Thoracic aorta (tissue), 2 donors: ENCODE data around the gene PLEKHN1. TPM values are rescaled to one million over a fixed set of nuclear protein-coding genes. Genes with fewer than 3 reads are reported as not detected.

Experiments
- ATAC-seq: fragments of 150-250 bp; one replicate; pipeline ENCODE4 v1.8.0; 2017; ENCODE audit warnings: low read depth; ENCODE audit not compliant: insufficient number of reproducible peaks, low FRiP score
- DNase-seq: peaks from one replicate; pipeline ENCODE4 v3.0.0-alpha.2; 2020; ENCODE audit warnings: low spot score
- H3K27ac ChIP-seq, 2 donors: fragments of 200-600 bp; sonication (generic); 1 replicate in 1 of 2; 2 replicates in 1 of 2; pipeline ENCODE4 v1.5.1; 2016; ENCODE audit warnings: mild to moderate bottlenecking in 2 of 2, moderate library complexity in 2 of 2
- H3K27me3 ChIP-seq: fragments of 200-600 bp; sonication (generic); replicated peaks from 2 replicates; pipeline ENCODE4 v1.6.0; 2016; ENCODE audit warnings: mild to moderate bottlenecking; ENCODE audit not compliant: insufficient read depth
- H3K36me3 ChIP-seq: fragments of 200-600 bp; sonication (generic); one replicate; pipeline ENCODE4 v1.5.1; 2016
- H3K4me1 ChIP-seq, 2 donors: fragments of 200-600 bp; sonication (generic); 1 replicate in 1 of 2; 2 replicates in 1 of 2; pipeline versions ENCODE4 v1.5.1 to v1.6.0; 2016; ENCODE audit warnings: low read depth in 2 of 2, mild to moderate bottlenecking in 1 of 2; ENCODE audit not compliant: control insufficient read depth in 1 of 2
- H3K4me3 ChIP-seq: fragments of 200-600 bp; sonication (generic); 2 replicates; pipeline ENCODE4 v1.5.1; 2016; ENCODE audit warnings: mild to moderate bottlenecking
- H3K9me3 ChIP-seq: fragments of 200-600 bp; sonication (generic); 2 replicates; pipeline ENCODE4 v1.5.1; 2016
- CTCF ChIP-seq: fragments of 200-600 bp; sonication (generic); IDR thresholded peaks from one replicate; pipeline ENCODE4 v1.5.1; 2019; ENCODE audit warnings: antibody characterized with exemption
- total RNA-seq, 2 donors: library from RNA; depleted of rRNA; stranded (reverse); fragments of >200 nt; gene quantifications; one replicate each; pipeline versions ENCODE4 v1.1.0 to v1.2.3, GENCODE V29; 2016

Gene PLEKHN1
- total RNA-seq, 2 donors from 2014 or later: 0.27 TPM; not detected in 1

DNA sequence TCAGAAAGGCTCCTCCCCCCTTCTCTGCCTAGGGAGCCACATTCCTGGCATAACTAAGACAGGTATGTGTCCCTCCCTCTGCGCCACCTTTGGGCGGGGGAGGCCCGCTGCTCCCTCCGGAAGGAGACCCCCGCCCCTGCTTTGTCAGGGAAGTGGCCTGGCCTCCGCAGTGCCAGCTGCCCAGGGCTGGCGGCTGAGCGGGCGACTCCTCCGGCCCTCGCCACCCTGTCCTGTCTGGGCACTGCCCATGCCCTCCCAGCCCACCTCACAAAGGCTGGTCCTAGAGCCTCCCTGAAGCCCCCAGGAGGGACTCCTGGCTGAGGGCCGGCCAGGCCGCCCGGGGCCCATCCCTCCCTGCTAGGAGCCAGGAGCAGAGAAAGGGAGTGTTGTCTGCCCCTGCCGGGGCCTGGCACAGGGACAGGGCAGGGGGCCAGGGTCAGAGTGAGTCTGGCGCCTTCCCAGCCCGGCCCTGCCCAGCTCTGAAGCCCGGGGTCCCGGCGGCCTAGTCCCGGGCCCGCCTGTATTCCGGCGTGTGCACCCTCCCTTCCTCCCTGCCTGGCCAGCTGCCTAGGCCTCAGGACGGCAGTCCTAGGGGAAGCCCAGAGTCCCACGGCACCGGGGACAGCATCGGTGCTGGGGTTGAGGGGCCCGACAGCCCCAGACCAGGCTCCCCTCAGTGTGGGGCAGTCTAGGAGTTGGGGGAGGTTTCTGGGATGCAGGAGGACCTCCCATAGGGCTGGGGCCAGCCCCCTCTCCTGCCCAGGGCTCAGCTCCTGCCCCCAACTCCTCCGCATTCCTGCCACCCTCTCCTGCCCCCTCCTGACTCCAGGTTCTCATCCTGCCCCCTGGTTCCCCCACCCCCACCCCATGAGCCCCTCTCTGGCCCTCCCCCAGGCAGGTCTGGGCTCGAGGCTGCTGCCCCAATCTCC is 58.8 kb downstream of the PLEKHN1 start:
- no peak overlapping the region for H3K27ac ChIP-seq
- H3K4me1 ChIP-seq: peaks cover 8 to 12% of the 10 kb centered on the region in 2 donors
- H3K36me3 ChIP-seq: no peaks in the 10 kb centered on the region
- no peaks in the 10 kb centered on the region for H3K9me3 ChIP-seq
- no peak for TF ChIP-seq CTCF
- DNase-seq: no peak
- no peaks in the 10 kb centered on the region for H3K27me3 ChIP-seq
- no peak overlapping the region for H3K4me3 ChIP-seq
- ATAC-seq: no peak

Other genes starting within 250 kb of the PLEKHN1 start
- 10 to 100 TPM; 10.2 to 18.8 TPM for gene SAMD11, start 42.6 kb upstream of the PLEKHN1 start, total RNA-seq
- 10 to 100 TPM; 33.8 to 47.2 TPM for gene NOC2L, start 7.2 kb upstream of the PLEKHN1 start, total RNA-seq
- 10 to 100 TPM in 1 of 2 donors, 1 to 10 TPM in 1; 4.2 to 15.3 TPM for gene KLHL17, start 5.9 kb upstream of the PLEKHN1 start, total RNA-seq
- under 1 TPM; 0.54 to 0.99 TPM for gene PERM1, start 15.6 kb downstream of the PLEKHN1 start, total RNA-seq
- gene HES4, start 33.6 kb downstream of the PLEKHN1 start, total RNA-seq: 10 to 100 TPM; 50.1 to 98.8 TPM
- gene ISG15, start 47.0 kb downstream of the PLEKHN1 start, total RNA-seq: 100 to 1,000 TPM in 1 of 2 donors, 10 to 100 TPM in 1; 31.5 to 104 TPM
- 10 to 100 TPM; 36.2 to 36.7 TPM for gene AGRN, start 53.6 kb downstream of the PLEKHN1 start, total RNA-seq
- gene RNF223, start 107.8 kb downstream of the PLEKHN1 start, total RNA-seq: under 1 TPM in 1 of 2 donors, not detected in 1; 0.71 TPM
- gene C1orf159, start 149.6 kb downstream of the PLEKHN1 start, total RNA-seq: 10 to 100 TPM; 10.8 to 21.2 TPM
- not detected for gene TTLL10, start 207.4 kb downstream of the PLEKHN1 start, total RNA-seq
- 1 to 10 TPM in 1 of 2 donors, not detected in 1; 1.3 TPM for gene TNFRSF18, start 240.1 kb downstream of the PLEKHN1 start, total RNA-seq
- 1 to 10 TPM in 1 of 2 donors, not detected in 1; 1.8 TPM for gene TNFRSF4, start 247.7 kb downstream of the PLEKHN1 start, total RNA-seq